Smooth muscle cell (in vitro differentiated cells): ENCODE measurements around the gene ZFYVE26. TPM values are rescaled to one million over a fixed set of nuclear protein-coding genes. Genes with fewer than 3 reads are reported as not detected.

Source experiments
- DNase-seq: peaks from one replicate; lab custom pipeline; 2025; ENCODE audit not compliant: unreplicated experiment; lab: John Stamatoyannopoulos, UW
- H2AFZ ChIP-seq: fragments of 200-600 bp; sonication (generic); 2 replicates; pipeline ENCODE4 v1.6.0; 2016; ENCODE audit warnings: antibody characterized with exemption, low read depth, mild to moderate bottlenecking
- H3F3A ChIP-seq: fragments of 200-600 bp; sonication (generic); 2 replicates; pipeline ENCODE4 v1.6.0; 2017; ENCODE audit warnings: antibody characterized with exemption, low read depth
- H3K27ac ChIP-seq: fragments of 200-600 bp; sonication (generic); 2 replicates; pipeline ENCODE4 v1.5.1; 2016; ENCODE audit warnings: low read depth, mild to moderate bottlenecking
- H3K27me3 ChIP-seq: fragments of 200-600 bp; sonication (generic); 2 replicates; pipeline ENCODE4 v1.6.1; 2016; ENCODE audit warnings: low read depth, mild to moderate bottlenecking
- H3K36me3 ChIP-seq: fragments of 200-600 bp; sonication (generic); 2 replicates; pipeline ENCODE4 v1.5.1; 2016; ENCODE audit warnings: low read depth
- H3K4me1 ChIP-seq: fragments of 200-600 bp; sonication (generic); 2 replicates; pipeline ENCODE4 v1.5.1; 2016; ENCODE audit warnings: low read depth
- H3K4me2 ChIP-seq: fragments of 200-600 bp; sonication (generic); 2 replicates; pipeline ENCODE4 v1.6.0; 2016; ENCODE audit warnings: mild to moderate bottlenecking
- H3K4me3 ChIP-seq: fragments of 200-600 bp; sonication (generic); 2 replicates; pipeline ENCODE4 v1.5.1; 2016; ENCODE audit warnings: mild to moderate bottlenecking
- H3K79me2 ChIP-seq: fragments of 200-600 bp; sonication (generic); 2 replicates; pipeline ENCODE4 v1.6.0; 2016; ENCODE audit warnings: low read depth, mild to moderate bottlenecking
- H3K9ac ChIP-seq: fragments of 200-600 bp; sonication (generic); 2 replicates; pipeline ENCODE4 v1.6.0; 2016; ENCODE audit warnings: low read depth
- H3K9me3 ChIP-seq: fragments of 200-600 bp; sonication (generic); replicated peaks from 2 replicates; pipeline ENCODE4 v1.5.1; 2016; ENCODE audit warnings: low read depth
- H4K20me1 ChIP-seq: fragments of 200-600 bp; sonication (generic); 2 replicates; pipeline ENCODE4 v1.6.0; 2016; ENCODE audit warnings: low read depth
- WGBS: methylation state at CpG from one replicate; pipeline ENCODE4 v1.1.7; 2016; ENCODE audit warnings: low lambda C conversion rate; 5-methylcytosine and 5-hydroxymethylcytosine counted together
- polyA plus RNA-seq: library from polyadenylated mRNA; unstranded; fragments of >200 nt; fragmentation: Nextera tagmentation; extraction: Ambion mirVana; gene quantifications from 2 replicates; pipeline ENCODE4 v1.2.1, GENCODE V29; 2016
- total RNA-seq: library from RNA; depleted of rRNA; stranded (reverse); fragments of >200 nt; gene quantifications from 2 replicates; pipeline ENCODE4 v1.2.3, GENCODE V29; 2014
- TF ChIP-seq, protein P1 (sequence below): fragments of 200-600 bp; sonication (generic); IDR thresholded peaks from 2 replicates; pipeline ENCODE4 v1.5.1; 2017; ENCODE audit warnings: borderline replicate concordance, mild to moderate bottlenecking, antibody characterized with exemption; ENCODE audit not compliant: insufficient read depth, poor library complexity, severe bottlenecking

The ZFYVE26 gene
- total and polyA plus RNA-seq, 2 experiments from 2014 or later: 4.5 to 42.7 TPM

DNA sequence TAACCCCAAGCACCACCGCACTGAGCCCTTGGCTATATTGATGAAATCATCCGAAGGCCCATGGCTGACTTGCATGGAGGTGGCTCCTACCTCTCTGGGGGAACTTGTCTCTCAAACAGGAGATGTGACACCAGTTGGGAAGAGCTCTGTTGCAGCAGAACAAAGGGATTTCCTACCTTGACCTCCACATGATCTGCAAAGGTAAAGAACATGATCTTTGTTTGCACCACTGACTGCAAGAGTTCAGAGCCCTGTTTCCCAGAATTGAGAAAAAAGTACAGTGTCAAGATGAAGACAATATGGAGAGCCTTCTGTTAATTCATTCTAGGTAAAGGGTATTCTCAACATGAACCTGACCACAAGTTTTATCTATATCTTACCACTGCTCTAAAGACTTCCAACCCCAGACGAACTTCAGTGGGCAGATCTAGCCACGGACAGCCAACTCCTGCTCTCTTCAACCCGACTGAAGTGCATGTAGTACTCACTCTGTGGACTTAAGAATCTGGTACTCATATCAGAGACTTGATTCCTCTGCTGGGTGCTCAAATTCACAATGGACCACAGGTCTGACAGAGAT is 32.1 kb downstream of the ZFYVE26 start:
- H3F3A ChIP-seq: no peaks in the 10 kb centered on the region
- H3K4me1 ChIP-seq: no peaks in the 10 kb centered on the region
- H3K27me3 ChIP-seq: no peaks in the 10 kb centered on the region
- H3K4me3 ChIP-seq: no peak overlapping the region
- H3K36me3 ChIP-seq: peaks cover 34% of the 10 kb centered on the region
- no peaks in the 10 kb centered on the region for H4K20me1 ChIP-seq
- H3K4me2 ChIP-seq: no peak overlapping the region
- 95% methylated on average over 5 of the region's 5 CpGs for WGBS
- no peak overlapping the region for H2AFZ ChIP-seq
- no peak overlapping the region for H3K27ac ChIP-seq
- H3K9ac ChIP-seq: no peak overlapping the region
- TF ChIP-seq, protein P1, sequence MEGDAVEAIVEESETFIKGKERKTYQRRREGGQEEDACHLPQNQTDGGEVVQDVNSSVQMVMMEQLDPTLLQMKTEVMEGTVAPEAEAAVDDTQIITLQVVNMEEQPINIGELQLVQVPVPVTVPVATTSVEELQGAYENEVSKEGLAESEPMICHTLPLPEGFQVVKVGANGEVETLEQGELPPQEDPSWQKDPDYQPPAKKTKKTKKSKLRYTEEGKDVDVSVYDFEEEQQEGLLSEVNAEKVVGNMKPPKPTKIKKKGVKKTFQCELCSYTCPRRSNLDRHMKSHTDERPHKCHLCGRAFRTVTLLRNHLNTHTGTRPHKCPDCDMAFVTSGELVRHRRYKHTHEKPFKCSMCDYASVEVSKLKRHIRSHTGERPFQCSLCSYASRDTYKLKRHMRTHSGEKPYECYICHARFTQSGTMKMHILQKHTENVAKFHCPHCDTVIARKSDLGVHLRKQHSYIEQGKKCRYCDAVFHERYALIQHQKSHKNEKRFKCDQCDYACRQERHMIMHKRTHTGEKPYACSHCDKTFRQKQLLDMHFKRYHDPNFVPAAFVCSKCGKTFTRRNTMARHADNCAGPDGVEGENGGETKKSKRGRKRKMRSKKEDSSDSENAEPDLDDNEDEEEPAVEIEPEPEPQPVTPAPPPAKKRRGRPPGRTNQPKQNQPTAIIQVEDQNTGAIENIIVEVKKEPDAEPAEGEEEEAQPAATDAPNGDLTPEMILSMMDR: no peak
- no peaks in the 10 kb centered on the region for H3K9me3 ChIP-seq
- DNase-seq: no peak
- no peaks in the 10 kb centered on the region for H3K79me2 ChIP-seq

DNA sequence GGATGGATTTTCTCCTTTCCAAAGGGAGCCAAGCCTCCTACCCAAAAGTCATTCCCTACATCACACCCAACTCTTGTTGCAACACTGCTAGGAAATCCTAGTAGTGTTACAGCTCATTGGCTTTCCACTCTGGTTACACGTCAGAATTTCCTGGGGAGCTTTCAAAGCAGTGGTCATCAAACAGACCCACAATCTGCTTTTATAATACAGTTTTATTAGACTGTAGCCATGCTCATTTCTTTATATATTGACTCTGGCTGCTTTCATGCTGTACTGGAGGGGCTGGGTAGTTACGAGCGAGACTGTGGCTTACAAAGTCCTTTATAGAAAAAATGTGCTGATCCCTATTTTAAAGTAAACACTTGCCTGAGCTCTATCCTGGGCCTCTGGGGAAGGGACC is 34.3 kb downstream of the ZFYVE26 start:
- Histone ChIP-seq H3F3A (no peaks in the 10 kb centered on the region), H3K4me2 (no peak overlapping the region), H3K79me2 (no peaks in the 10 kb centered on the region), H2AFZ (no peak overlapping the region), H4K20me1 (no peaks in the 10 kb centered on the region), H3K4me3 (no peak overlapping the region), H3K27me3 (no peaks in the 10 kb centered on the region), H3K27ac (no peak overlapping the region), H3K4me1 (no peaks in the 10 kb centered on the region), H3K36me3 (peaks cover 26% of the 10 kb centered on the region), H3K9ac (no peak overlapping the region), H3K9me3 (no peaks in the 10 kb centered on the region)
- no peak for DNase-seq
- 25% methylated on average over 3 of the region's 3 CpGs for WGBS
- TF ChIP-seq, protein P1: no peak

DNA sequence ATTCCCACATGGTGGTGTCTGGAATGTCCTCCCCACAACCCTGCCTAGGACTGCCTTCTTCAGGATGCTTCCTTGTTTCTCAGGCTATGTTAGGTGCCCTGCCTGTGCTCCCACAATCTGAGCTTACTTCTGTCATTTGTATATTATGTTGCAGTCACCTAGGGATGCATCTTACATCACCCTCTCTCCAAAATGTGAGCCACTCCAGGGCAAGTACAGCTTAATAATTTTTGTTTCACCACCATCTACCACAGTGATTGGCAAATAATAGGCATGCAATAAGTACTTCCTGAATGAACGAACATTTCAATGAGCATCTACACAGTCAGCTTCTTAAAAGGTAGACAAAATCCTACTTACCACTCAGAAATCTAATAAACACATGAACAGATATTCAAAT is 37.6 kb downstream of the ZFYVE26 start:
- H3K79me2 ChIP-seq: no peaks in the 10 kb centered on the region
- no peak overlapping the region for H3K4me3 ChIP-seq
- no peaks in the 10 kb centered on the region for H3K27me3 ChIP-seq
- WGBS: 100% methylated on average over 1 of the region's 1 CpG
- no peaks in the 10 kb centered on the region for H3K4me1 ChIP-seq
- no peak overlapping the region for H3K4me2 ChIP-seq
- H2AFZ ChIP-seq: no peak overlapping the region
- no peaks in the 10 kb centered on the region for H3F3A ChIP-seq
- H4K20me1 ChIP-seq: no peaks in the 10 kb centered on the region
- H3K27ac ChIP-seq: no peak overlapping the region
- H3K9ac ChIP-seq: no peak overlapping the region
- peaks cover 30% of the 10 kb centered on the region for H3K36me3 ChIP-seq
- no peaks in the 10 kb centered on the region for H3K9me3 ChIP-seq
- DNase-seq: no peak
- TF ChIP-seq, protein P1: no peak

DNA sequence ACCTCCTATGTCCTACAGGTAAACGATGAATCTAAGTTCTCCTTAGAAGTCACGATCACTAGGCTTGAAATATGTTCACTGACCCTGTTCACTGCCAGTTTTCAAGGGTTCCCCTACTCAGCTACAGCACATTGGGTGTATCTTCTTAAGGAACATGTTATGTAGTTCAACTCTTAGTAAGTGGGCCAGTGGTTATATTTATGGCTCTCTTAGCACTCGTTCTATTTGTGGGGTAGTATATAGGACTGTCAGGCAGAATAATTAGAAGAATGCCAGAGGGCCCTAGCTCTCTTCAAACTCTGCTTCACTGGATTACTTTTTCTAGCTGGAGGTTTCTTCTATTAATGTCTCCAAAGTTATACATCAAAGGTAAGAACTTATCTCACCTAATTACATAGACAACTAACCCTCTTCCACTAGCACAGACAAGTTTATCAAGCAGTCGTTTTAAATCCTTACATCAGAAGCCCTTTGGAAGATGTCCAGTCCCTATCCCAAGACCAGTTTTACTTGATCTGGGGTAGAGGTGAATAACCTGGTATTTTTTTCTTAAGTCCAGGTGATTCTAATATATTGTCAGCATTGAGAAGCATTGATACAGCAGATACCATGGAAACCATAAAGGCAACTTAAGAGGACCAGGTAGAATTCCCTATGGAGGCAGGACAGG is 39.6 kb downstream of the ZFYVE26 start:
- H4K20me1 ChIP-seq: no peaks in the 10 kb centered on the region
- H3K9me3 ChIP-seq: no peaks in the 10 kb centered on the region
- WGBS: 70% methylated on average over 4 of the region's 4 CpGs
- TF ChIP-seq, protein P1: no peak
- DNase-seq: no peak
- H3K4me3 ChIP-seq: no peak overlapping the region
- no peaks in the 10 kb centered on the region for H3F3A ChIP-seq
- no peak overlapping the region for H2AFZ ChIP-seq
- no peak overlapping the region for H3K9ac ChIP-seq
- no peaks in the 10 kb centered on the region for H3K27me3 ChIP-seq
- no peak overlapping the region for H3K4me2 ChIP-seq
- H3K36me3 ChIP-seq: peaks cover 40% of the 10 kb centered on the region
- H3K27ac ChIP-seq: no peak overlapping the region
- H3K4me1 ChIP-seq: no peaks in the 10 kb centered on the region
- H3K79me2 ChIP-seq: no peaks in the 10 kb centered on the region
